ENCODE measurements around the gene MTUS2. TPM values are rescaled to one million over a fixed set of nuclear protein-coding genes. Genes with fewer than 3 reads are reported as not detected.

The MTUS2 gene
- total and polyA plus RNA-seq, 2 of the 8 experiments (the other 6 are each of a cell fraction or from before 2014, with no cell fraction given), result 0.18 to 0.80 TPM

DNA sequence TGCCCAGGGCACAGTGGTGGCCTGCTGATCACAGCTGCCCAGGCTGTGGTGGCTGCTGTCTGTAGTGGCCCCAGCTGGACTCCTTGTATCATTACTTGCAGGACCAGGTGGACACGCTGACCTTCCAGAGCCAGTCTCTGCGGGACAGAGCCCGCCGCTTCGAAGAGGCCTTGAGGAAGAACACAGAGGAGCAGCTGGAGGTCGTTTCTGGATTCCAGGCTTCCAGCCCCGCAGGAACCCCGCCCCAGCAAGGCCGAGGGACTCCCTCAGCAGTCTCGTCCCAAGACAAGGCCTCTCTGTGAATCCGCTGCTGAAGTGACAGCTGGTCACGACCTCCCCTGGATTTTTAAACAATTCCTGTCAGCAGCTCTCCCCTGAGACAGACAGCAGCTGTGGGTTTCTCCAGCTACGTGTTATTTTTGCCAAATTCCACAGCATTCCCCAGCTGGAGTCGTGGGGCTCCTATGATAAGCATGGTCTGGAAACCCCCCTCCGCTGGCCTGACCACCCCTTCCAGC is 677.1 kb downstream of the MTUS2 start:
- no peak overlapping the region for H2BK5ac ChIP-seq (ENCODE audit: low read depth, low read length)
- no peak overlapping the region for H3K4me3 ChIP-seq (ENCODE audit: extremely low read depth in 1 of 4, insufficient read depth in 2 of 4, low read depth in 3 of 4, low read length in 4 of 4)
- no peak overlapping the region for H4K5ac ChIP-seq (ENCODE audit: insufficient read length, low read depth, low read length)
- no peak overlapping the region for H2BK15ac ChIP-seq (ENCODE audit: low read length)
- no peak overlapping the region for H4K91ac ChIP-seq (replicated peaks; ENCODE audit: insufficient read length, low read length)
- no peak overlapping the region for H2AK5ac ChIP-seq (ENCODE audit: low read depth, low read length)
- H3K18ac ChIP-seq (ENCODE audit: extremely low read depth, low read length), result no peak overlapping the region; the same call in 1 of the 2 replicates
- H3K4me2 ChIP-seq (ENCODE audit: insufficient read depth in 1 of 2, low read depth in 2 of 2, low read length in 2 of 2), result no peak overlapping the region
- no peaks in the 10 kb centered on the region; a peak in 1 of 8 replicates for H3K36me3 ChIP-seq (ENCODE audit: control insufficient read depth in 2 of 4, insufficient read depth in 4 of 4, low read length in 3 of 4)
- H3K79me1 ChIP-seq (ENCODE audit: low read depth, low read length), result no peaks in the 10 kb centered on the region
- H2BK120ac ChIP-seq (replicated peaks; ENCODE audit: low read depth, low read length), result no peak overlapping the region
- ChIA-PET POLR2A (ENCODE audit: partially characterized antibody) (interaction anchor here (1.0 to 4.2 kb wide), 3 partner anchors 10 to 17 kb away, joined by 3 to 23 read pairs (median 4); no protein-coding TSS in a partner anchor), CTCF (ENCODE audit: partially characterized antibody) (interaction anchor here (0.6 to 17.8 kb wide), 8 partner anchors 10 to 217 kb away, joined by 3 to 210 read pairs (median 6); no protein-coding TSS in a partner anchor)
- no peaks in the 10 kb centered on the region for H3K9me3 ChIP-seq (ENCODE audit: insufficient read depth in 2 of 2, low read depth in 1 of 2, low read length in 1 of 2)
- no peaks in the 10 kb centered on the region for H3K79me2 ChIP-seq (ENCODE audit: control insufficient read depth in 1 of 2, insufficient read depth in 2 of 2, low read length in 2 of 2)
- no peak overlapping the region for H2BK12ac ChIP-seq (ENCODE audit: low read depth, low read length)
- WGBS, 2 experiments (ENCODE audit: extremely low coverage in 1 of 2, insufficient coverage in 1 of 2, insufficient read length in 1 of 2, insufficient replicate concordance in 2 of 2, low coverage in 1 of 2, low lambda C conversion rate in 2 of 2, missing lambda C conversion rate in 1 of 2), result 87% methylated on average over 14 of the region's 15 CpGs; no CpG with 5 or more reads in 1 of the 2 experiments
- peaks cover under 1% of the 10 kb centered on the region; the same call in 1 of the 2 replicates for H3K23me2 ChIP-seq (ENCODE audit: low read depth, low read length)
- H3K23ac ChIP-seq (ENCODE audit: insufficient read length), result no peak overlapping the region
- TF ChIP-seq SP4 (IDR thresholded peaks at IDR 0.05; ENCODE audit: low read length) (no peak), NRF1 (IDR thresholded peaks at IDR 0.05; ENCODE audit: low read depth, low read length) (no peak), CBX5 (IDR thresholded peaks at IDR 0.05; ENCODE audit: low read depth, low read length) (no peak), MAFK (IDR thresholded peaks at IDR 0.05; ENCODE audit: low read depth, low read length) (no peak), PHF8 (conservative IDR thresholded peaks at IDR 0.05; ENCODE audit: low read depth, low read length) (no peak), RNF2 (IDR thresholded peaks at IDR 0.05; ENCODE audit: borderline replicate concordance, low read depth, low read length, missing control alignments, poor library complexity, severe bottlenecking) (no peak), SIN3A (conservative IDR thresholded peaks at IDR 0.05 in 1 of 2, IDR thresholded peaks at IDR 0.05 in 1 of 2; ENCODE audit: low read depth in 1 of 2, low read length in 2 of 2) (no peak), CTBP2 (IDR thresholded peaks at IDR 0.05; ENCODE audit: borderline replicate concordance, insufficient read depth, insufficient read length, low read length) (no peak), ASH2L (IDR thresholded peaks at IDR 0.05; ENCODE audit: low read length) (no peak), POU5F1 (IDR thresholded peaks at IDR 0.05; ENCODE audit: low read depth, low read length) (no peak)
- TF ChIP-seq, protein P1, sequence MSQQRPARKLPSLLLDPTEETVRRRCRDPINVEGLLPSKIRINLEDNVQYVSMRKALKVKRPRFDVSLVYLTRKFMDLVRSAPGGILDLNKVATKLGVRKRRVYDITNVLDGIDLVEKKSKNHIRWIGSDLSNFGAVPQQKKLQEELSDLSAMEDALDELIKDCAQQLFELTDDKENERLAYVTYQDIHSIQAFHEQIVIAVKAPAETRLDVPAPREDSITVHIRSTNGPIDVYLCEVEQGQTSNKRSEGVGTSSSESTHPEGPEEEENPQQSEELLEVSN (IDR thresholded peaks at IDR 0.05), result no peak
- no peak for DNase-seq (ENCODE audit: low read depth in 1 of 2, low spot score in 2 of 2)
- no peak overlapping the region for H3K14ac ChIP-seq (ENCODE audit: insufficient read length)
- H2AFZ ChIP-seq (ENCODE audit: low read length), result no peak overlapping the region
- H4K20me1 ChIP-seq (replicated peaks in 1 of 2; ENCODE audit: control insufficient read depth in 1 of 2, insufficient read depth in 2 of 2, low read length in 2 of 2), result peaks cover 0 to 3% of the 10 kb centered on the region in 2 experiments
- no peak overlapping the region for H3K4ac ChIP-seq (replicated peaks; ENCODE audit: insufficient read length, low read depth, low read length)
- no peak overlapping the region for H3K9ac ChIP-seq (replicated peaks in 1 of 4; ENCODE audit: extremely low read depth in 1 of 4, low read depth in 3 of 4, low read length in 3 of 4)
- H3K56ac ChIP-seq (replicated peaks; ENCODE audit: insufficient read length, low read depth, low read length), result no peak overlapping the region
- FAIRE-seq, result no peak
- H2BK20ac ChIP-seq (ENCODE audit: low read length), result no peak overlapping the region
- H3K27ac ChIP-seq (ENCODE audit: low read depth, low read length), result no peak overlapping the region
- H3K4me1 ChIP-seq (replicated peaks in 1 of 4; ENCODE audit: control insufficient read depth in 3 of 4, insufficient read depth in 4 of 4, low read length in 3 of 4), result peaks cover 0 to 3% (median 0%) of the 10 kb centered on the region in 4 experiments; a peak in 2 of 7 replicates
- H3K27me3 ChIP-seq (replicated peaks in 1 of 4; ENCODE audit: control insufficient read depth in 3 of 4, extremely low read depth in 1 of 4, insufficient read depth in 3 of 4, low read length in 3 of 4), result no peaks in the 10 kb centered on the region
- H4K8ac ChIP-seq (ENCODE audit: extremely low read depth, insufficient read depth, low read length), result peak overlapping the region; percentile 32
